ENCODE measurements around the gene CARD10. TPM values are rescaled to one million over a fixed set of nuclear protein-coding genes. Genes with fewer than 3 reads are reported as not detected.

The CARD10 gene
- total and polyA plus RNA-seq, 2 of the 8 experiments (the other 6 are each of a cell fraction or from before 2014, with no cell fraction given): 13.5 to 14.4 TPM

GRCh38 chr22:37491106-37491505 is 28.1 kb downstream of the CARD10 start (continued):
- no peak for TF ChIP-seq MAFK (IDR thresholded peaks at IDR 0.05; ENCODE audit: low read depth, low read length)
- no peak for TF ChIP-seq RXRA (IDR thresholded peaks at IDR 0.05; ENCODE audit: insufficient read depth, low read depth, low read length)
- TF ChIP-seq SP2 (IDR thresholded peaks at IDR 0.05; ENCODE audit: low read length): no peak
